Duodenal mucosa (tissue), 2 donors: ENCODE data around the gene ACTG2.

Experiments used
- H3K27ac ChIP-seq: one replicate; pipeline ENCODE4 v1.7.0; 2013; ENCODE audit warnings: low read depth, low read length
- H3K27me3 ChIP-seq, 2 donors: one replicate each; pipeline ENCODE4 v1.7.0; 2013; ENCODE audit warnings: low read length in 2 of 2, control low read depth in 1 of 2; ENCODE audit not compliant: insufficient read depth in 2 of 2, control insufficient read depth in 1 of 2
- H3K36me3 ChIP-seq, 2 donors: one replicate each; pipeline ENCODE4 v1.7.0; 2013; ENCODE audit warnings: low read length in 2 of 2, control low read depth in 1 of 2; ENCODE audit not compliant: insufficient read depth in 2 of 2, control insufficient read depth in 1 of 2
- H3K4me1 ChIP-seq, 2 donors: one replicate each; pipeline ENCODE4 v1.7.0; 2013; ENCODE audit warnings: low read length in 2 of 2, control low read depth in 1 of 2; ENCODE audit not compliant: insufficient read depth in 2 of 2, control insufficient read depth in 1 of 2
- H3K4me3 ChIP-seq, 2 donors: one replicate each; pipeline ENCODE4 v1.7.0; 2013; ENCODE audit warnings: low read length in 2 of 2, low read depth in 1 of 2
- H3K9ac ChIP-seq, 2 donors: one replicate each; pipeline ENCODE4 v1.7.0; 2013; ENCODE audit warnings: low read length in 2 of 2, low read depth in 1 of 2
- H3K9me3 ChIP-seq, 2 donors: one replicate each; pipeline ENCODE4 v1.7.0; 2013; ENCODE audit warnings: low read length in 2 of 2, control low read depth in 1 of 2; ENCODE audit not compliant: control insufficient read depth in 1 of 2

The ACTG2 gene

DNA sequence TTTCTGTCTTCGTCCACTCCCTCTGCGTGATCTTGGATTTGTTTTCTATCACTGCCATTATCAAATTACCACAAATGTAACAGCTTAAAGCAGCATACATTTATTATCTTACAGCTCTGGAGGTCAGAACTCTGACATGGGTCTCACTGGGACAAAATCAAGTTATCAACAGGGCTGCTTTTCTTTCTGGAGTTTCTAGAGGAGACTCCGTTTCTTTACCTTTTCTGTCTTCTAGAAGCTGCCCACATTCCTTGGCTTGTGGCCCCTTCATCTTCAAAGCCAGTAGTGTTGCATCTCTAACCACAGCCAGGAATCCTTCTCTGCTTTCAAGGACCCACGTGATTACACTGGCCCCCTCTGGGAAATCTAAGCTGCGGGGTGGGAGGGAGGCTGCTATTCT is 70.0 kb downstream of the ACTG2 start:
- Histone ChIP-seq H3K36me3 (peaks cover 14 to 19% of the 10 kb centered on the region in 2 donors), H3K9ac (no peak overlapping the region), H3K27me3 (no peaks in the 10 kb centered on the region), H3K9me3 (no peaks in the 10 kb centered on the region), H3K4me3 (no peak overlapping the region), H3K4me1 (no peaks in the 10 kb centered on the region), H3K27ac (no peak overlapping the region)

DNA sequence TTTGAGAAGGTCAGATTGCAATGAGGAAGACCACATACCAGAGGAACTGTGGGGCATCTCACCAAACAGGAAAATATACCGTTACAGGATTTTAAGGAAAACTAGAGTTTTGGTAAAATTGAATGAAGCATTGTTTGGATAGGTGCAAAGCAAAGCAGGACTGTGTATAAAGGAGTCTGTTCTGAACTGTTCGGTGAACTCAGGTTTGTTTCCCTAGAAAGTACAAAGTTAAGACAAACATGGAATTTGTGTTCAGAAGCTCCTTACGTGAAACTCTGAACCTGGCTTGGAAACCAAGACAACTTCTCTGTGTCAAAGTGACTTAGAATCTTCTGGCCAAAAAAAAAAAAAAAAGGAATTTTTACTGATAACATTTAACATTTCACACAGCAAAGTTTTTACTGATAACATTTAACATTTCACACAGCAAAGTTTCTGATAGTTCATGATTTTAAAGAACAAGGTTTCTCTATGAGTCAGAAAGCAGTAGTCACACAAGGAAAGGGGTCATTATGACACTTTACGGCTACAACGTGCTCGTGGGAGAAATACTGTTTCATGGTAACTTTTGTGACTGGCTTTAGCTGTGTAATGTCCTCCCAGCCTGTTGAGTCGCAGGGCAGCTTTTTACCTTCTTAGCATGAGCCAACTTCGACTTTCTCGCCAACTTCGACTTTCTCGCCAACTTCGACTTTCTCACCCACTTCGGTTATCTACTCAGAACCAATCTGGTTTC is 70.7 kb downstream of the ACTG2 start:
- Histone ChIP-seq H3K27me3 (no peaks in the 10 kb centered on the region), H3K36me3 (peaks cover 8 to 12% of the 10 kb centered on the region in 2 donors), H3K27ac (no peak overlapping the region)

DNA sequence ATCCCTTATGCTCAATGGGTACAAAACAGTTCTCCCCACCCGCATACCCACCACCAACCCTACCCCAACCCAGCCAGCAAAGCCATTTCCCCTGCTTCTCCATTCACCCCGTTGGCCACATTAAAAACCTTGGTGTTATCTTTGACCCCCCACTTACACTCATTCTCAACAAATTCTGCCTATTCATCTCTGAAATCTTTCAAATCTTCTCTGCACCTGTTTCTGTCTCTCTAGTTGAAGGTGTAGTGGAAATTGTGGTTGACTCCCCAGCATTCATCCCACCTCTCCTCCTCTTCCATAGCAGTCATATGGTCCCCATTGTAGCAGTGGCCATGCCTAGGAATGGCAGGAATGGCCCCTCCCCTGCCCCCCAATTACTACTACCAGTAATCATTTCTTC is 71.4 kb downstream of the ACTG2 start:
- Histone ChIP-seq H3K4me3 (no peak overlapping the region), H3K9me3 (no peaks in the 10 kb centered on the region), H3K4me1 (no peaks in the 10 kb centered on the region), H3K27me3 (no peaks in the 10 kb centered on the region), H3K36me3 (peaks cover 2 to 5% of the 10 kb centered on the region in 2 donors), H3K27ac (no peak overlapping the region), H3K9ac (no peak overlapping the region)

More for the DNA sequence above, 70.7 kb downstream of the ACTG2 start:
- Histone ChIP-seq H3K4me1 (no peaks in the 10 kb centered on the region), H3K4me3 (no peak overlapping the region), H3K9ac (no peak overlapping the region), H3K9me3 (no peaks in the 10 kb centered on the region)

DNA sequence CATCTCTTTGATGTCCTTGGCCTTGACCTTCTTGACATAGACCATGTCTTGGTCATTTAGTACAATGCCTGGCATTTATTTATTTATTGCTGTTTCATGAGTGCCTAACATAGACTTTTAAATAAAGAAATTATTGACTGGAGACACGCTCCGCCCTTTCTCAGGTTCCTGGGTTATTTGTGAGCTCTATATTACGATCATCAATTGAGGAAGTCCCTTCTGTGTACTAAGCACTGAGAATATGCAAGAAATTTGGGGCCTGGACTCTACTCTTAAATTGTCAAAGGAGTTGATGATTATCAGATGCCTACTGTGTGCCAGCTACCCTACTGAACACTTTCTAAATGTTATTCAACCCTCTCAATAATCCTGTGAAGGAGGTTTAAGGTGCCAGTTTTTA is 72.2 kb downstream of the ACTG2 start:
- peaks cover 0 to 6% of the 10 kb centered on the region in 2 donors for H3K4me1 ChIP-seq
- no peak overlapping the region for H3K4me3 ChIP-seq
- no peak overlapping the region for H3K9ac ChIP-seq
- no peak overlapping the region for H3K27ac ChIP-seq
- H3K27me3 ChIP-seq: no peaks in the 10 kb centered on the region
- no peaks in the 10 kb centered on the region for H3K9me3 ChIP-seq
- no peaks in the 10 kb centered on the region for H3K36me3 ChIP-seq

DNA sequence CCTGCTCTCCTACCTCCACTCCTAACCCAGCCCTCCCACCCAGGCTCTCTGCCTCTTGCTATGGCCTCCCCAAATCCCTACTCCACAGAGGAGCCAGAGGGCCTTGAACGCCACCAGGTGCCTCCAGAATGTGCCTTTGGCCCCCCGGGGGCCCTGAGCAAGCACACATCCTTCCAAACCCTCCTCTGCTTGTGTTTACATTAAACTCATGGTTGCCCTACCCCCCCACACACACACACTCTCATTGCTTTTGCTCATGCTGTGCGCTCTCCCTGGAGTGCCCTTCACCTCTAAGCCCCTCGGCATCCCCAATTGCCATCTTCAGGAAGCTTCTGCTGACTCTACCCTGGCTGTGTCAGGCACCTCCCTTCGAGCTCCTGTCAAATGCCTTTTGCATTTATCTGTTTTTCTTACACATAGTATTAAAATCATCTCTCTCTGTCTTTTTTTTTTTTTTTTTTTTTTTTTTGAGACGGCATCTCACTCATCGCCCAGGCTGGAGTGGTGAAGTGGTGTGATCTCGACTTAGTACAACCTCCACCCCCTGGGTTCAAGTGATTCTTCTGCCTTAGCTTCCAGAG is 75.6 kb downstream of the ACTG2 start:
- H3K9ac ChIP-seq: no peak overlapping the region
- no peak overlapping the region for H3K4me3 ChIP-seq
- H3K9me3 ChIP-seq: no peaks in the 10 kb centered on the region
- H3K27ac ChIP-seq: no peak overlapping the region
- H3K4me1 ChIP-seq: peaks cover 24 to 33% of the 10 kb centered on the region in 2 donors
- no peaks in the 10 kb centered on the region for H3K36me3 ChIP-seq
- no peaks in the 10 kb centered on the region for H3K27me3 ChIP-seq

DNA sequence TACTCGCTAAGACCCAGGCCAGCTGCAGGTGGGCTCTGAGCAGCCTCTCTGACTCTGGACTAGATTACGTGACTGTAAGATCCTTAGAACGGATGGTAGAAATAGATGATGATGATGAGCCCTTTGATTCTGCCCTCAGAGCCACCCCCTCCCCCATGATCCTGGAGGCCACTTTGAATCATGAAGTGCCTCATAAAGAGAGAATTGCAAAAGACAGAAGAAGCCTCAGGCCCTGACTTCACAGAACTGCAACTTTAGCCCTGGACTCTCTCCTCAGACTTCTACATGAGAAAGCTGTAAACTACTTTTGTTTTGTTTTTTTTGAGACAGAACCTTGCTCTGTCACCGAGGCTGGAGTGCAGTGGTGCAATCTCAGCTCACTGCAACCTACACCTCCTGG is 76.5 kb downstream of the ACTG2 start:
- H3K4me3 ChIP-seq: no peak overlapping the region
- H3K27ac ChIP-seq: no peak overlapping the region
- peaks cover 24 to 33% of the 10 kb centered on the region in 2 donors for H3K4me1 ChIP-seq
- no peaks in the 10 kb centered on the region for H3K27me3 ChIP-seq
- no peaks in the 10 kb centered on the region for H3K36me3 ChIP-seq
- no peaks in the 10 kb centered on the region for H3K9me3 ChIP-seq
- H3K9ac ChIP-seq: no peak overlapping the region
